ENCODE results near the gene SUSD4.

DNA sequence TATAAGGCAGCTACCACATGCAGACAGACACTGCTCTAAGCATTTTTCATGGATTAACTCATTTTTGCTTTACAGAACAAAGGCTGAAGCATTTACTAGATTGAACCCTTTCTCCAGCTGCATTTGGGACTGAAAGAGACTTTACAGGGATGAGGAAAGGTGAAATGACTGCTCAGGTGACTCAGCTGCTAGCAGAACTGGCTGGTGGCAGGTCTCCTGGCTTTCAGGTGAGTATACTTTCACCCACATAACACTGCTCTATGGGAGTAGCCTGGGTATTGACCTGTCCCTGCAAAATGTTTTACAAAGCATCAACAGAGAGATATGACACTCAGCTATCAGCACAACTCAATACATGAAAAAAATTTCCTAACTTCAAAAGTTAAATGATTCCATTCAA, 26.6 kb upstream of the SUSD4 start:
- TF ChIP-seq SP1 (IDR thresholded peaks at IDR 0.05; ENCODE audit: low read depth, low read length) = no peak
- TF ChIP-seq CTCF (IDR thresholded peaks at IDR 0.05; ENCODE audit: control extremely low read depth in 1 of 3, insufficient read depth in 1 of 3, low read depth in 1 of 3, low read length in 3 of 3) = no peak
- TF ChIP-seq ZNF274 (IDR thresholded peaks at IDR 0.05; ENCODE audit: borderline replicate concordance, extremely low read depth, low read length) = no peak
- TF ChIP-seq POLR2A (IDR thresholded peaks at IDR 0.05; ENCODE audit: control extremely low read depth in 1 of 2, low read depth in 2 of 2, low read length in 2 of 2) = no peak

Data from H1 (cell line).